Activated B cell treated with CpG ODN at 0.5 μM for 24 hours (primary cell): Measurements from ENCODE around the gene CCDC30. TPM values are rescaled to one million over a fixed set of nuclear protein-coding genes. Genes with fewer than 3 reads are reported as not detected.

ENCODE experiments used
- ATAC-seq: fragments of 200-7000 bp; cut with Tn5 transposase; one replicate; pipeline ENCODE4 v1.10.0; 2021; ENCODE audit warnings: low read depth, mild to moderate bottlenecking, moderate library complexity
- CTCF ChIA-PET: fragments of 350-600 bp; sonication (Branson Sonifier 250); formaldehyde crosslinking; loops from one replicate; lab custom pipeline; 2021; ENCODE audit warnings: antibody characterized with exemption; lab: Charles Lee
- POLR2A ChIA-PET: fragments of 350-600 bp; sonication (Branson Sonifier 250); formaldehyde crosslinking; loops from one replicate; lab custom pipeline; 2021; ENCODE audit warnings: antibody characterized with exemption; lab: Charles Lee
- DNase-seq: peaks from one replicate; pipeline ENCODE4 v3.0.0; 2022
- H3K27ac Mint-ChIP-seq: one replicate; pipeline ENCODE4 v1.8.0; 2020; ENCODE audit warnings: mixed read lengths
- H3K27me3 Mint-ChIP-seq: one replicate; pipeline ENCODE4 v1.8.0; 2021; ENCODE audit warnings: mixed read lengths
- H3K36me3 Mint-ChIP-seq: one replicate; pipeline ENCODE4 v1.8.0; 2021; ENCODE audit warnings: low read depth, mixed read lengths
- H3K4me1 Mint-ChIP-seq: one replicate; pipeline ENCODE4 v1.8.0; 2021; ENCODE audit warnings: mixed read lengths
- H3K4me3 Mint-ChIP-seq: one replicate; pipeline ENCODE4 v1.8.0; 2020; ENCODE audit warnings: mild to moderate bottlenecking, mixed read lengths
- H3K9me3 Mint-ChIP-seq: one replicate; pipeline ENCODE4 v1.8.0; 2020; ENCODE audit warnings: mixed read lengths
- CTCF ChIP-seq: fragments of 200-600 bp; IDR thresholded peaks from one replicate; pipeline ENCODE4 v1.8.0; 2022; ENCODE audit warnings: antibody characterized with exemption, mild to moderate bottlenecking
- intact Hi-C: fragments of 100-400 bp; cut with micrococcal nuclease; formaldehyde crosslinking; loops from one replicate; pipeline ENCODE4 v1.15.1; 2024
- total RNA-seq: library from RNA; stranded (reverse); gene quantifications from 2 replicates; pipeline ENCODE4 v1.2.3, GENCODE V29; 2022

Gene CCDC30
- total RNA-seq, 1 donor from 2014 or later = 3.5 TPM

- H3K36me3 Mint-ChIP-seq = peaks cover 17% of the 10 kb centered on the region
- CTCF ChIA-PET = no interaction called here
- no peak for TF ChIP-seq CTCF
- no peak for ATAC-seq
- no peaks in the 10 kb centered on the region for H3K4me1 Mint-ChIP-seq
- no peak overlapping the region for H3K4me3 Mint-ChIP-seq
- no peak overlapping the region for H3K27ac Mint-ChIP-seq
- peaks cover 4% of the 10 kb centered on the region for H3K27me3 Mint-ChIP-seq
- intact Hi-C loops = no loop called here
- H3K9me3 Mint-ChIP-seq = peaks cover 5% of the 10 kb centered on the region
- POLR2A ChIA-PET = no interaction called here
- DNase-seq = no peak
Measured at GRCh38 chr1:42592811-42593210, 129.7 kb downstream of the CCDC30 start.

- Mint-ChIP-seq H3K9me3 (no peaks in the 10 kb centered on the region), H3K36me3 (peaks cover 12% of the 10 kb centered on the region), H3K4me1 (no peaks in the 10 kb centered on the region), H3K4me3 (no peak overlapping the region), H3K27ac (no peak overlapping the region), H3K27me3 (peaks cover 4% of the 10 kb centered on the region)
- CTCF ChIA-PET = no interaction called here
- no peak for ATAC-seq
- intact Hi-C loops = no loop called here
- TF ChIP-seq CTCF = no peak
- POLR2A ChIA-PET = no interaction called here
- no peak for DNase-seq
Measured at GRCh38 chr1:42593486-42594100, 130.5 kb downstream of the CCDC30 start.

- intact Hi-C loops = no loop called here
- ATAC-seq = no peak
- TF ChIP-seq CTCF = no peak
- POLR2A ChIA-PET = no interaction called here
- no peak for DNase-seq
- H3K4me3 Mint-ChIP-seq = no peak overlapping the region
- peaks cover 4% of the 10 kb centered on the region for H3K9me3 Mint-ChIP-seq
- H3K4me1 Mint-ChIP-seq = no peaks in the 10 kb centered on the region
- H3K27me3 Mint-ChIP-seq = peaks cover 4% of the 10 kb centered on the region
- CTCF ChIA-PET = no interaction called here
- H3K36me3 Mint-ChIP-seq = no peaks in the 10 kb centered on the region
- no peak overlapping the region for H3K27ac Mint-ChIP-seq
Measured at GRCh38 chr1:42601472-42601871, 138.4 kb downstream of the CCDC30 start.

GRCh38 chr1:42613803-42614131 lies 150.7 kb downstream of the CCDC30 start:
- ATAC-seq = no peak
- Mint-ChIP-seq H3K36me3 (no peaks in the 10 kb centered on the region), H3K27ac (no peak overlapping the region), H3K4me3 (no peak overlapping the region), H3K9me3 (no peaks in the 10 kb centered on the region), H3K4me1 (no peaks in the 10 kb centered on the region), H3K27me3 (no peaks in the 10 kb centered on the region)
- intact Hi-C loops = no loop called here
- ChIA-PET CTCF (no interaction called here), POLR2A (no interaction called here)
- TF ChIP-seq CTCF = no peak
- no peak for DNase-seq

GRCh38 chr1:42618866-42619265 lies 155.8 kb downstream of the CCDC30 start:
- Mint-ChIP-seq H3K4me3 (no peak overlapping the region), H3K27me3 (no peaks in the 10 kb centered on the region), H3K36me3 (no peaks in the 10 kb centered on the region), H3K9me3 (no peaks in the 10 kb centered on the region), H3K27ac (no peak overlapping the region), H3K4me1 (no peaks in the 10 kb centered on the region)
- DNase-seq = no peak
- TF ChIP-seq CTCF = no peak
- ChIA-PET POLR2A (no interaction called here), CTCF (no interaction called here)
- no peak for ATAC-seq
- intact Hi-C loops = no loop called here
